Measurements from ENCODE around the gene FOXP4.

Gene FOXP4

GRCh38 chr6:41586252-41587007, 40.2 kb downstream of the FOXP4 start:
- no peak for DNase-seq

- DNase-seq, result no peak
Observed at GRCh38 chr6:41587131-41587879, 41.1 kb downstream of the FOXP4 start.

GRCh38 chr6:41588111-41588510, 41.9 kb downstream of the FOXP4 start:
- DNase-seq, result no peak

GRCh38 chr6:41589223-41589622, 43.0 kb downstream of the FOXP4 start:
- no peak for DNase-seq

GRCh38 chr6:41589636-41590622, 43.7 kb downstream of the FOXP4 start:
- no peak for DNase-seq

- DNase-seq, result no peak
Observed at GRCh38 chr6:41591122-41591521, 44.9 kb downstream of the FOXP4 start.

GRCh38 chr6:41591859-41592502, 45.8 kb downstream of the FOXP4 start:
- peak; percentile 74 to 82 for DNase-seq

GRCh38 chr6:41593406-41593805, 47.2 kb downstream of the FOXP4 start:
- no peak for DNase-seq

- DNase-seq, result no peak
Observed at GRCh38 chr6:41593839-41594238, 47.7 kb downstream of the FOXP4 start.

GRCh38 chr6:41594326-41594725, 48.1 kb downstream of the FOXP4 start:
- no peak for DNase-seq

GRCh38 chr6:41594766-41595165, 48.6 kb downstream of the FOXP4 start:
- DNase-seq, result no peak

GRCh38 chr6:41595166-41595565, 49.0 kb downstream of the FOXP4 start:
- no peak for DNase-seq

GRCh38 chr6:41596096-41596685, 50.0 kb downstream of the FOXP4 start:
- no peak for DNase-seq

GRCh38 chr6:41596807-41597206, 50.6 kb downstream of the FOXP4 start:
- DNase-seq, result no peak

- DNase-seq, result no peak
Observed at GRCh38 chr6:41597246-41598000, 51.2 kb downstream of the FOXP4 start.

- no peak for DNase-seq
Observed at GRCh38 chr6:41598670-41599014, 52.5 kb downstream of the FOXP4 start.

GRCh38 chr6:41599015-41599851, 53.1 kb downstream of the FOXP4 start:
- DNase-seq, result no peak

GRCh38 chr6:41599852-41600445, 53.8 kb downstream of the FOXP4 start:
- no peak for DNase-seq

- no peak for DNase-seq
Observed at GRCh38 chr6:41600499-41601247, 54.5 kb downstream of the FOXP4 start.

- no peak for DNase-seq
Observed at GRCh38 chr6:41601248-41601549, 55.0 kb downstream of the FOXP4 start.

Measured in stimulated activated CD4-positive, alpha-beta T cell treated with anti-CD3 and anti-CD28 coated beads, Interleukin-2, amount 100 ng/mL, for 48 hours (primary cell).